CD1c-positive myeloid dendritic cell (primary cell): ENCODE data around the gene OR51A4.
"Not testable (repeated sequence)": the region's sequence is repeated elsewhere in the genome, so short reads cannot be mapped to it uniquely, and the experiment has no call there.

ENCODE experiments used
- DNase-seq: peaks from one replicate; pipeline ENCODE4 v3.0.0-alpha.2; 2016; ENCODE audit errors: extremely low spot score

Gene OR51A4, protein sequence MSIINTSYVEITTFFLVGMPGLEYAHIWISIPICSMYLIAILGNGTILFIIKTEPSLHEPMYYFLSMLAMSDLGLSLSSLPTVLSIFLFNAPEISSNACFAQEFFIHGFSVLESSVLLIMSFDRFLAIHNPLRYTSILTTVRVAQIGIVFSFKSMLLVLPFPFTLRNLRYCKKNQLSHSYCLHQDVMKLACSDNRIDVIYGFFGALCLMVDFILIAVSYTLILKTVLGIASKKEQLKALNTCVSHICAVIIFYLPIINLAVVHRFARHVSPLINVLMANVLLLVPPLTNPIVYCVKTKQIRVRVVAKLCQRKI

DNA sequence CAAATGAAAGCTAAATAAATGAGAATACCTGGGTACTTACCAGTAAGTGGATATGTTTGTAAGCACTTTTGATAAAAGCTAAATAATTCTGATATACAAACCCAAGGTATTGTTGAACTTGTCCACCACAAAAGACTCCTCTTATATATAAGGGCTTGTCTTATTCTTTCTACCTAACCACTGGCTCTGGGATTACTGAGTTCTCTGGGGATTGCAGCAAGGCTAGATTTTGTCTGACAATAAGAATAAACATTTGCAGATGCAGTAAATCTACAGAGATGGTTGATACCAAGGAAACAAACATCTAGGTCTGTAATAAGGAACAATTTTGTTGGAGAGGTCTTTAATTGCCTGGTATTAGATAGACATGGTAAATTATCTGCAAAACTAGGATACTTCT is at the start of gene OR51A4:
Gene OR51A4, minus strand, starts transcription at position 101 of the 400 bp plus-strand sequence. CDS start 505 bp downstream, outside the sequence.
- DNase-seq: no peak

DNA sequence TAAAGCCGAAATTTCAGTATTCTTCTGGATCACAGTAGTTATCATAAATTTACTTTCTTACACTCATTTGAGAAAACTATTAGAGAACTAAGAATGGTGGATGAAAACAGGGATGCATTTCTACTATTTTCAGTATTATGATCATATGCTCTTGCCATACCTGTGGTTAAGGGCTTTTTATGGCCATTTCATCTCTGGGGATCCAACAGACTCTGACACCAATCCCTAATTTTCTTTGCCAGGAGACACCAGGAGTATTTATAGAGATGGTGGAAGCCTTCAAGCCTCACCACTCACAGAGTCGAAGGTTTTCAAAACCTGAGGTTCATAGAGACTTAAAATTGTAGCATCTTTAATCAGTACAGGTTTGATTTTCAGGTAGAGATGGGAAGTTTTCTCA is 47.1 kb upstream of the OR51A4 start, which contains the start of gene OR51L1:
Gene OR51L1, plus strand, starts transcription at position 301 of the 400 bp plus-strand sequence. CDS start 4,132 bp downstream, outside the sequence.
- DNase-seq: no peak

DNA sequence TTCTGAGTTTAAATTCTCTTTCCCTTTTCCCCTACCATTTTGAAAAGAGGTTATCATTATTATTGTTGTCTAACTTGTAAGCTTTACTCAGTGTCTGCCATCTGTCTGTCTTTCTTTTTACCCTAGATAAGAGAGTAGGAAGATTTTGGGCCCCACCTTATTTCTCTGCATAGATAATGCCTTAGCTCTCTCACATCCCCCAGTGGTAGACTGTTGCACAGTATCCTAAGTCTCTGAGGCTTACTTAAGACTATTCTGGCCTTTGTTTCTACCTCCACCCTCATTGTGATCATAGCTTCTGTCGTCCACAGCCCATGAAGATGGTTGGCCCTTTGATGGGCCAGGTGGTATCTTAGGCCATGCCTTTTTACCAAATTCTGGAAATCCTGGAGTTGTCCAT is 43.7 kb upstream of the OR51A4 start:
- DNase-seq: no peak

DNA sequence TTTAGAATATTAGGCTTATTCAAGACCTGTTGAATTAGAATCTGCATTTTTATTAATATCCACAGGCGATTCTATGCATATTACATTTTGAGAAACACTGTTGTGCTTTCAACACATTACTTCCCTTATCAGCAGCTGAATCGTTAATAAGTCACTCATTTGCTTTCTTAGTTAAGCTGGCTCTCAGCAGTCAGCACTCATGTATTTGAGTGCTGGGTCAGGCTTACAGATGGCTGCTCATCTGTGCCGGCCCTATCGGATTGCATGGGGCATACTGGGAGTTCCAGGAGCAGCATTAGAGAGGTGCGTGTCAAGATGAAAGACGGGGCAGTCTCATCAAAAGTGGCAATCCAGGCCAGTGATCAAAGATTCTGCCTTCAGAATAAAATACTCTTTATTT is 36.4 kb upstream of the OR51A4 start:
- no peak for DNase-seq

DNA sequence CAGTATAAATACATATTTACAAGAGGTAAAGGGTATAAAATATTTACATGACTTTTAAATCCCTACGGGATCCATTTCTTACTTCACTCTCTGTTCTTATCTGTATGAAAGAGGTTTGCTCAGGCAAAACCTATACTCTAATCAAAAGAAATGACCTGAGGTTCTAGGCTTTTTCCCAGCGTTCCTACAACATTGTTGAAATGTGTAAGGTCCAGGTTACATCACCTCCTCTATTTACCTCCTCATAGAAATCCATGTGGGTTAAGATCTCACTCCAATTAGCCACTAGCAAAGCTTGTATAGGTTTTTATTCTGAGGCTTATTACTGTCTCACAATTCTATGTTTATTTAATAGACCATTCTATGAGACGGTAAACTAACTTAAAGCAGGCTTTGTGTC is 35.3 kb upstream of the OR51A4 start:
- no peak for DNase-seq

DNA sequence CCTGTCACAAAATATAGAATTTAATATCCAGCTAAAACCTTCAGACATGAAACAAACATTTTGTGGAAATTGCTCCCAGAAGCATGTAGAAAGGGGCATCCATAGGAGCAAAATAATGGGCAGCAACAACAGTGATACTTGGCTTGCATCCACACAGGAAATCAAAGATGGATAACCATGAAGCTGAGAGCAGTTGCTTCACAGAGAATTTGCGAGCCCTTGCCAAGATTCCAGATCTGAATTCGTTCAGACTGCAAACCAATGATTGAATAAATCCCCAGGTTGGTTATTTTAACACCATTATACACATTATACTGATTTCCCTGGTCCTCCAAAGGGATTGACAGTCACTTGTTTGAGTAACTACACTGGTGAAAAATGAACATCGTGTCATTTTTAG is 31.6 kb upstream of the OR51A4 start:
- no peak for DNase-seq

DNA sequence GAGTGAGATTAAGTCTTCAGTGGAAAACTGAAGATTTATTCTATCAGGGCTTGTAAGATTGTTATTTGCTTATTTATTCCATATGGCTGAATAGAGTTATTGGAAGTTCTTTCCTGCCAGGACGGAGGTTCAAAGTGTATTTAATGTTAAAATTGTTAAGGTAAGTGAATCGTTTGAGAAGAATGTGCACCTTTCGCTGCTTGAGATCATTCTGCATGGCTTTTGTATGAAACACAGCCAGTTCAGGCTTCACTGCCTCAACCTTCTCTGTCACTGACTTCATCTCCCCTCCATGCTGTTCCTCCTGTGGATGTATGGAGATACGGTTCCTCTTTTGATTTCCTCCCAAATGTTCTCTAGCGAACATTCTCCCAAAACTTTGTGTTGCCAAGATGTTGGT is 28.0 kb upstream of the OR51A4 start:
- DNase-seq: no peak

DNA sequence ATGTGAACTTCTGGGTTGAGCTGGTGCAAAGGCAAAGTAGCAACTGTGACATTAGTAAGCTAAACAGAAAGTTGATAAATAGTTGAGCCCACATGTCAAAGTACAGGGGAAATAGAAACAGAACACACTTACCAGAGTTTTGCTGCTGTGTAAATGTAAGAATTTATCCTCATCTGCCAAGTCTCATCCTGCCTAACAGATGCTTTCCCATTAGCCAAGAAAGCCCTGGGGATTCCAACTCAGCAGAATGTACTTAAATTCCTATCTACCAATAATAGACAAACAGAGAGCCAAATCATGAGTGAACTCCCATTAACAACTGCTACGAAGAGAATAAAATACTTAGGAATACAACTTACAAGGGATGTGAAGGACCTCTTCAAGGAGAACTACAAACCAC is 15.4 kb upstream of the OR51A4 start:
- DNase-seq: no peak

DNA sequence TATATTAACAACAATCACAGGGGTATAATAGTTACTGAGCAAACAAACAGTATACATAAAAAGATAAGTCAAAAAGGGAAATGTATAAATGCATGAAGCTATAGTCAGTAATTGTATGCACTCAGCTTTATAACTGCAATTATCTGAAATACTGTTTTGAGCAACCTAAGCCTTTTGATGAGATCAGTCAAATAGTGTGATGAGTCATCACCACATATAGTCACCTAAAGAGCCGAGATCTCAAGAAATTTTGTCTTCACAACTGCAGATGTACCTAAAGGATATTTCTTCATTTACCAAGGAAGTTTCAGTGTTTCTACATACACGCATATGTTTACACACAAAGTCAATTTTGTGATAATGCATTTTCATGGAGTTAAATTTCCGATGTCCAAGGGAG is 13.5 kb upstream of the OR51A4 start:
- no peak for DNase-seq

DNA sequence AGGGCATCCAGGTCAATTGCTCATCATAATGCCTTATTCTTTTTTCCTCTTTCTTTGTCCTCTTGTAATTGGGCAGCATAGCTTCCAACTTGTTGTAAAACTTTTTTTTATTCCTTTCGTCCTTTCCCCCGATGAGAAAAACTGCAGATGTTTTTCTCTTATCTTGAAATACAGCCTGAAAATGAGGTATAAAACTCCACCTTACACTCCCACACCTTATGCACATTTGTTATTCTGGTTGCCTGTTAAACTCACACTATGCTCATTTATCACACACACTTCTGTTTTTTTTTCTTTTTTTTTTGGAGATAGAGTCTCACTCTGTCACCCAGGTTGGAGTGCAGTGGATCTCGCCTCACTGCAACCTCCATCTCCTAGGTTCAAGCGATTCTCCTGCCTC is 10.0 kb upstream of the OR51A4 start:
- DNase-seq: no peak

DNA sequence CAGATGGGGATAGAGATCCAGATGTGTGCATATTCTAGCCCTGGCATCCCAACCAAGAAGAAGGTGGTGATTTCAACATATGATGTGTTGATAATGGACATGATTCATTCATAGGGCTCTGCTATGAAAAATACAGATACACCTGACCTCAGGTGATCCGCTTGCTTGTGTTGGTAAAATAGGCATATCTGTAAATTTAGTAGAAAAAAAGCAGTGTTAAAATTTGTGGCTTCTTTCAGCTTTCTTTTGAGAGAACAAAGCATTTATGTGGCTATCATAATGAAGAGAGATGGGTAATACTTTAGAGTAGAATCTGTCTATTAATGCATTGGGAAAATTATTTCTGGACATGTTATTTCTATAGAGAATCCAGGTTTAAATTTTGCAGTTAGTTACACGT is 8.2 kb upstream of the OR51A4 start, which contains the start of gene OR51A2:
Gene OR51A2, minus strand, starts transcription at position 101 of the 400 bp plus-strand sequence. Its CDS starts 0 bp downstream, at position 101.
- DNase-seq: not testable (repeated sequence)

DNA sequence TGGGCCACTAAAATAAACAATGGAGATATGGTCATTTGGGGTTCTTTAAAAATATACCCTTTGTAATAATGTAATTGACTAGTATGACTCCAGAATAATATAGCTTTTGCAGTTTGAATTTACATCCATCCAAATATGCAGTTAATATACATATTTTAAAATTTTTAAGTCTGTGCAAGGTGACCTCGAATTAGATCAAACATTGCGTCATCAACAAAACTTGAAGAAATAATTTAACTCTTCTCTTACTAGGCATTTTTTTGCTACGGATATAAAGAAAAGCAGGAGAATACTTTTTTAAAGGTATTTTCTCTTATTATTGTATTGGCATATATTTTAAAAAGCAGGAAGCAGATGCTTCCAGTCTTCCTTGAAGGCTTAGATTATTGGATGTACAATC is 10.7 kb downstream of the OR51A4 start:
- no peak for DNase-seq

DNA sequence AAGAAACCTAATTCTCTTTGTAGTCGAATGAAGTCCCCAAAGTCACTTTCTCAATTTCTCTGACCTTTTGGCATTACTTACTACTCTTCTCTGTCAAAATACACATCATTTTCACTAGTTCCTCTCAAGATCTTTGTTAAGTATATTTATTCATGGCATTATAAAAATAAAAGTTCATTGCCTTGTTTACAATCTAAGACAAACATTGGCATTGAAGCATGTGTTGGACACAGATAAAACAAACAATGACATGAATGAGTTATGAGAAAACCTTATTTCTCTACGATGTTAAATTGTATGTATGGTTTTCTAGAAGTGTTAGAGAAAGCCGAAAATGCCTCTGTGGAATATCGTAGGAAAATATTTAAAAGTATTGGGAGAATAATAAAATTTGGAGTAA is 14.7 kb downstream of the OR51A4 start:
- no peak for DNase-seq

DNA sequence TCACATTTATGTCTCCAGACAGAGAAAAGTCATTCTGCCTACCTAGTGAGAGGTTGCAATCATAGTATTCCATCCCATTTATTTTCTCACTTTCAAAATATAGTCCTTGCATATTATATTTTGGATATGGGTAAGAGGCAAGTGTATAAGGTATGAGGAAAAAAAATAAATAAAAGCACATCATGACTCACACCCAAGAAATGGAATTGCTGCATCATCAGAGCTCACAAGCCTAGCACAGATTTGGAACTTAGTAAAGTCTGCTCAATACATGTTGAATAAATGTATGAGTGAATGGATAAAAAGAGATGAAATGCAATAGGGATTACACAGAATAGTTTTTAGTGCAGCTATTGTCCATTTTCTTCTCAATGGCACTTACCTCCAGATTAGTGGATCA is 20.8 kb downstream of the OR51A4 start:
- DNase-seq: no peak

DNA sequence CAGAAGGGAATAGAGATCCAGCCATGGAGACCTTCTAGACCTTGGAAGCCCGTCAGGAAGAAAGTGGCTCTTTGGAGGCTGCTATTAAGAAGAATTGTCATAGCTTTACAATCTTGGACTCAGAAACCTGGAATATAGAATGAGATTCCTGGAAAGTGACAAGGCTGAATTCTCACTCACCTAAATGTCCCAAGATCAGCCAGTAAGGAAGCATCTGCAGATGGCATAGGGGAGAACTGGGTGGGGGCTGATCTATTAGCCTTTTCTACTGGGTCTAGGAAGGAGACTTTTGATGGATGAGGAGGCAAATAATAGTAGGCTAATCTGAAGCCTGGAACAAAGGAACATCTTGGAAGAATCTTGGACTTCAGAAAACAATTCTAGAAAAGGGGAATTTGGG is 23.2 kb downstream of the OR51A4 start, which contains the start of gene OR51G1:
Gene OR51G1, minus strand, starts transcription at position 101 of the 400 bp plus-strand sequence. Its CDS starts 0 bp downstream, at position 101.
- no peak for DNase-seq

DNA sequence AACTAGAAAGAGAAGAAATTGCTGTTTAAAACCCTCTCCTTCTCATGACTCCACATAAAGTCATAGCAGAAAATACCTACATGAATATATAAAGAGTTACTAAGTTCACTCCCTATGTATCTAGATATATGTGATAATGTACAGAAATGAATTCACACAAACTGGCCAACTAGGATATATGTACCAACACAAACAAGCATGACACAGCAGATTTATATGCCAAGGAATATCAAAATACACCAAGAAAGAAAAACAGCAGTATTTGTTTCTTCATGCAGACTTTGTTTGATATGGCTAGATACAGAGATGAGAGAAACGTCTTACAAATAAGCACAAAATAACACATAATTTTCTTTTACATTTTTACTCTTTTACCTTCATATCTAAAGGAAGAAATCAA is 25.1 kb downstream of the OR51A4 start:
- no peak for DNase-seq

DNA sequence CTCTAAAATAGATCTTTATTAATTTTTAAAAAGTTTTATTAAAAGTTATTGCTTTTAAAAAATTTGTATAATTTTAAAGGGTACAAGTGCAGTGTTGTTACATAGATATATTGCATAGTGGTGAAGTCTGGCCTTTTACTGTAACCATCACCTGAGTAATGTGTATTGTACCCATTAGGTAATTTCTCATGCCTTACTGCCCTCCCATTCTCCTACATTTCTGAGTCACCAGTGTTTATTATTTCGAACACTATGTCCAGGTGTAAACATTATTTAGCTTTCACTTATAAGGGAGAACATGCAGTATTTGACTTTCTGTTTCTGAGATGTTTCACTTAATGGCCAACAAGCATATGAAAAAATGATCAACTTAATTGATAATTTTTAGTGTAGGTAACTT is 25.6 kb downstream of the OR51A4 start:
- DNase-seq: no peak

DNA sequence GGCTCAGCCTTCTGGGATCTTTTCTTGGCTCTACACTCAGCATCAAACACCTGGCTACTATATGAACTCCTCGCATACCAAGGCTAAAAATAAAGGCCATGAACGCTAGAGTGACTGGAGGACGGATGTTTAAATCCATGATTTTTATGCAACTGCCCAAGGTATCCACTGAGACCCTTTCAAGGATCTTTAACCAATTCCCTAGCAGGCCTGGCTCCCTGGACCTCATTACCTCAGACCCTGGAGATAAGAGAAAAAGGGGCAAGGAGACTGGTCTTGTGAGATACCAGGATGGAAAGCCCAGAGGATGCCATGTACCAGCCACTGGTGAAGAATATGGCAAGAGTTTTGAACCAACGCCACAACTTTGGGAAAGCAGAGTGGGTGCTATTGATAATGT is 28.2 kb downstream of the OR51A4 start, which contains the start of gene OR51G2:
Gene OR51G2, minus strand, starts transcription at position 101 of the 400 bp plus-strand sequence. CDS start 3,687 bp downstream, outside the sequence.
- DNase-seq: no peak

DNA sequence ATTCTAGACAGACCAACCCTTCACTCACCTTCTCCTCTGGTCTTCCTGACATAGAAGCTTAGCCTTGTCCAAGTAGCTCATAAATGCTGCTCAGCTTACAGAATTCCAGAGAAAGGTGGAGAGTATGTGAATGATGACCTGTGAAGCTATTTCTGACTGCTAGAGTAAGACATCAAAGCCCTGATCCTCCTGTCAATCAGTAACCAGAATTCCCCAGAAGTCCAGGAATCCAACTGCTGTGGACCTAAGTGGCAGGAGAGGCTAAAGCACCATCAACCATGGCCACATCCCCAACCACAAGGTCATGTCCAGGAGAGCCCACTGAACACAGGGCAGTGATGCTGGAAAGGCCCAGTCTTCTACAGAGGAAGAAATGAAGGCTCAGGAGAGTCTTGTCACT is 30.8 kb downstream of the OR51A4 start:
- DNase-seq: no peak

DNA sequence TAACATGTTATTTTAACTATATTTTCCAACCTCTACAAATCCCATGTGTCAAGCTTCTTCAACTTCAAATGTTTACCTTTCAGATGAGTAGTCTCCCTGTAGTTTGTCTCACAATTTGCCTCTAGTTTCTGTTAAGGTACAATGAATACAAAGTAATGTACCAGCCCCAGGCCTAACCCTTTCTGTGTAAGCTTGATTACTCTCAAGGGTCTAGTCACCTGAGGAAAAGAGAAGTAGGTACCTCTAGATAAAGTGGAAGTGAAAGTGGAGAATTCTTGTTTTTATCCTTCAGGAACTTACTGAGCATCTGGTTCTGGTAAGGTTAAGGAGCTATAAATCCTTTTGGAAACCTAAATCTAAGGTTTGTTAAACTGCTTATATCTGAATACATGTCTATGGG is 43.9 kb downstream of the OR51A4 start, which contains the start of gene OR51A7:
Gene OR51A7, plus strand, starts transcription at position 300 of the 400 bp plus-strand sequence. CDS start 3,587 bp downstream, outside the sequence.
- no peak for DNase-seq
